ENCODE results near the gene GOLGA8T.
"Not testable (repeated sequence)": the region's sequence is repeated elsewhere in the genome, so short reads cannot be mapped to it uniquely, and the experiment has no call there.

Gene GOLGA8T

GRCh38 chr15:30175291-30175690 is 40.4 kb downstream of the GOLGA8T start:
- H3K9ac ChIP-seq (ENCODE audit: low read depth, low read length); H3K9me3 ChIP-seq (ENCODE audit: control insufficient read depth, insufficient read depth, low read length); H3K36me3 ChIP-seq (ENCODE audit: insufficient read depth, low read length); H3K4me1 ChIP-seq (ENCODE audit: insufficient read depth, low read length): not testable (repeated sequence)

GRCh38 chr15:30176613-30177012 is 41.8 kb downstream of the GOLGA8T start:
- H3K36me3 ChIP-seq (ENCODE audit: insufficient read depth, low read length); H3K4me1 ChIP-seq (ENCODE audit: insufficient read depth, low read length); H3K9me3 ChIP-seq (ENCODE audit: control insufficient read depth, insufficient read depth, low read length); H3K9ac ChIP-seq (ENCODE audit: low read depth, low read length): not testable (repeated sequence)

- H3K36me3 ChIP-seq (ENCODE audit: insufficient read depth, low read length); H3K9ac ChIP-seq (ENCODE audit: low read depth, low read length); H3K9me3 ChIP-seq (ENCODE audit: control insufficient read depth, insufficient read depth, low read length): not testable (repeated sequence)
Measured at GRCh38 chr15:30179814-30180213, 45.0 kb downstream of the GOLGA8T start.

GRCh38 chr15:30185495-30185894 is 50.6 kb downstream of the GOLGA8T start:
- not testable (repeated sequence) for H3K36me3 ChIP-seq (ENCODE audit: insufficient read depth, low read length); H3K4me1 ChIP-seq (ENCODE audit: insufficient read depth, low read length); H3K9me3 ChIP-seq (ENCODE audit: control insufficient read depth, insufficient read depth, low read length); H3K9ac ChIP-seq (ENCODE audit: low read depth, low read length)

More at GRCh38 chr15:30179814-30180213, 45.0 kb downstream of the GOLGA8T start:
- not testable (repeated sequence) for H3K4me1 ChIP-seq (ENCODE audit: insufficient read depth, low read length)

- H3K9ac ChIP-seq (ENCODE audit: low read depth, low read length); H3K9me3 ChIP-seq (ENCODE audit: control insufficient read depth, insufficient read depth, low read length); H3K4me1 ChIP-seq (ENCODE audit: insufficient read depth, low read length); H3K36me3 ChIP-seq (ENCODE audit: insufficient read depth, low read length): not testable (repeated sequence)
Measured at GRCh38 chr15:30187429-30187828, 52.6 kb downstream of the GOLGA8T start.

- not testable (repeated sequence) for H3K9ac ChIP-seq (ENCODE audit: low read depth, low read length); H3K36me3 ChIP-seq (ENCODE audit: insufficient read depth, low read length); H3K9me3 ChIP-seq (ENCODE audit: control insufficient read depth, insufficient read depth, low read length); H3K4me1 ChIP-seq (ENCODE audit: insufficient read depth, low read length)
Measured at GRCh38 chr15:30189754-30190153, 54.9 kb downstream of the GOLGA8T start.

- not testable (repeated sequence) for H3K9ac ChIP-seq (ENCODE audit: low read depth, low read length); H3K36me3 ChIP-seq (ENCODE audit: insufficient read depth, low read length); H3K4me1 ChIP-seq (ENCODE audit: insufficient read depth, low read length); H3K9me3 ChIP-seq (ENCODE audit: control insufficient read depth, insufficient read depth, low read length)
Measured at GRCh38 chr15:30191143-30191542, 56.3 kb downstream of the GOLGA8T start.

- H3K36me3 ChIP-seq (ENCODE audit: insufficient read depth, low read length); H3K9me3 ChIP-seq (ENCODE audit: control insufficient read depth, insufficient read depth, low read length); H3K4me1 ChIP-seq (ENCODE audit: insufficient read depth, low read length); H3K9ac ChIP-seq (ENCODE audit: low read depth, low read length): not testable (repeated sequence)
Measured at GRCh38 chr15:30191639-30192038, 56.8 kb downstream of the GOLGA8T start.

- not testable (repeated sequence) for H3K9me3 ChIP-seq (ENCODE audit: control insufficient read depth, insufficient read depth, low read length); H3K9ac ChIP-seq (ENCODE audit: low read depth, low read length); H3K4me1 ChIP-seq (ENCODE audit: insufficient read depth, low read length); H3K36me3 ChIP-seq (ENCODE audit: insufficient read depth, low read length)
Measured at GRCh38 chr15:30192119-30192745, 57.4 kb downstream of the GOLGA8T start.

GRCh38 chr15:30192892-30193291 is 58.0 kb downstream of the GOLGA8T start:
- not testable (repeated sequence) for H3K4me1 ChIP-seq (ENCODE audit: insufficient read depth, low read length); H3K36me3 ChIP-seq (ENCODE audit: insufficient read depth, low read length); H3K9ac ChIP-seq (ENCODE audit: low read depth, low read length); H3K9me3 ChIP-seq (ENCODE audit: control insufficient read depth, insufficient read depth, low read length)
